Neutrophil (primary cell): ENCODE measurements around the gene DCDC1.

Source experiments
- H3K27ac ChIP-seq: fragments of 200-600 bp; sonication (generic); 2 replicates; pipeline ENCODE4 v1.5.1; 2016; ENCODE audit warnings: mild to moderate bottlenecking, moderate library complexity
- H3K27me3 ChIP-seq: fragments of 200-600 bp; sonication (generic); 2 replicates; pipeline ENCODE4 v1.6.0; 2016; ENCODE audit warnings: mild to moderate bottlenecking
- H3K36me3 ChIP-seq: fragments of 200-600 bp; sonication (generic); 2 replicates; pipeline ENCODE4 v1.5.1; 2017
- H3K4me1 ChIP-seq, 2 experiments: fragments of 200-600 bp in 1 of 2; sonication (generic) in 1 of 2; 1 replicate in 1 of 2; 2 replicates in 1 of 2; pipeline versions ENCODE4 v1.5.1 to v1.6.1; 2013 to 2016; ENCODE audit warnings: low read depth in 1 of 2, low read length in 1 of 2, mild to moderate bottlenecking in 1 of 2, moderate library complexity in 1 of 2; ENCODE audit not compliant: control insufficient read depth in 1 of 2, insufficient read depth in 1 of 2
- H3K4me3 ChIP-seq, 2 experiments: fragments of 200-600 bp in 1 of 2; sonication (generic) in 1 of 2; 1 replicate in 1 of 2; 2 replicates in 1 of 2; pipeline ENCODE4 v1.5.1; 2013 to 2016; ENCODE audit warnings: low read depth in 1 of 2, low read length in 1 of 2, mild to moderate bottlenecking in 1 of 2, moderate library complexity in 1 of 2
- H3K9me3 ChIP-seq: fragments of 200-600 bp; sonication (generic); 2 replicates; pipeline ENCODE4 v1.5.1; 2016
- TF ChIP-seq, protein P1 (sequence below): fragments of 200-600 bp; sonication (generic); IDR thresholded peaks from 2 replicates; pipeline ENCODE4 v1.5.1; 2016; ENCODE audit warnings: antibody characterized with exemption

Gene DCDC1

DNA sequence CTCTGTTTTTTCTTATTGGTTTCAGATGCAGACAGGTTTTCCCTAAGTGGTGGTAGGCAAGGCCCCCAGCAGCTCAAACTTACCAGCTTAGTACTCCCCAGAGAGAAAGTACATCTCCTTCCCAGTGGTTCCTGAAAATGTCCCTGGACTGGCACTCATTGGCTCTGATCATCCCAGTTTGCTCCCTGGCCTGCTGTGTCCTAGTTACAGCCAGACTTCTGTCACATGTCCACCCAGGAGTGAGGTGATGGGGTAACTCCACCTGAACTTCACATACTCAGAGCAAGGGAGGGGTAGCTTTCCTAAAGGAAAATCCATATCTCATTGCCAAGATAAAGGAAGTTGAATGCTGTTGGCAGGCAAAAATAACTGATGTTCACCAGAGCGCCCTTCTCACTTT lies 546.4 kb downstream of the DCDC1 start:
- Histone ChIP-seq H3K4me3 (no peak overlapping the region), H3K36me3 (no peaks in the 10 kb centered on the region), H3K27me3 (no peaks in the 10 kb centered on the region), H3K4me1 (no peaks in the 10 kb centered on the region), H3K27ac (no peak overlapping the region), H3K9me3 (no peaks in the 10 kb centered on the region)
- TF ChIP-seq, protein P1, sequence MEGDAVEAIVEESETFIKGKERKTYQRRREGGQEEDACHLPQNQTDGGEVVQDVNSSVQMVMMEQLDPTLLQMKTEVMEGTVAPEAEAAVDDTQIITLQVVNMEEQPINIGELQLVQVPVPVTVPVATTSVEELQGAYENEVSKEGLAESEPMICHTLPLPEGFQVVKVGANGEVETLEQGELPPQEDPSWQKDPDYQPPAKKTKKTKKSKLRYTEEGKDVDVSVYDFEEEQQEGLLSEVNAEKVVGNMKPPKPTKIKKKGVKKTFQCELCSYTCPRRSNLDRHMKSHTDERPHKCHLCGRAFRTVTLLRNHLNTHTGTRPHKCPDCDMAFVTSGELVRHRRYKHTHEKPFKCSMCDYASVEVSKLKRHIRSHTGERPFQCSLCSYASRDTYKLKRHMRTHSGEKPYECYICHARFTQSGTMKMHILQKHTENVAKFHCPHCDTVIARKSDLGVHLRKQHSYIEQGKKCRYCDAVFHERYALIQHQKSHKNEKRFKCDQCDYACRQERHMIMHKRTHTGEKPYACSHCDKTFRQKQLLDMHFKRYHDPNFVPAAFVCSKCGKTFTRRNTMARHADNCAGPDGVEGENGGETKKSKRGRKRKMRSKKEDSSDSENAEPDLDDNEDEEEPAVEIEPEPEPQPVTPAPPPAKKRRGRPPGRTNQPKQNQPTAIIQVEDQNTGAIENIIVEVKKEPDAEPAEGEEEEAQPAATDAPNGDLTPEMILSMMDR = no peak

GRCh38 chr11:30821438-30821965 lies 548.0 kb downstream of the DCDC1 start:
- H3K9me3 ChIP-seq = no peaks in the 10 kb centered on the region
- no peak overlapping the region for H3K27ac ChIP-seq
- no peaks in the 10 kb centered on the region for H3K27me3 ChIP-seq
- H3K4me3 ChIP-seq = no peak overlapping the region
- TF ChIP-seq, protein P1 = no peak
- H3K4me1 ChIP-seq = no peaks in the 10 kb centered on the region
- no peaks in the 10 kb centered on the region for H3K36me3 ChIP-seq

GRCh38 chr11:30818721-30819120 lies 550.8 kb downstream of the DCDC1 start:
- Histone ChIP-seq H3K4me1 (no peaks in the 10 kb centered on the region), H3K4me3 (no peak overlapping the region), H3K36me3 (no peaks in the 10 kb centered on the region), H3K27me3 (no peaks in the 10 kb centered on the region), H3K27ac (no peak overlapping the region), H3K9me3 (no peaks in the 10 kb centered on the region)
- TF ChIP-seq, protein P1 = no peak

DNA sequence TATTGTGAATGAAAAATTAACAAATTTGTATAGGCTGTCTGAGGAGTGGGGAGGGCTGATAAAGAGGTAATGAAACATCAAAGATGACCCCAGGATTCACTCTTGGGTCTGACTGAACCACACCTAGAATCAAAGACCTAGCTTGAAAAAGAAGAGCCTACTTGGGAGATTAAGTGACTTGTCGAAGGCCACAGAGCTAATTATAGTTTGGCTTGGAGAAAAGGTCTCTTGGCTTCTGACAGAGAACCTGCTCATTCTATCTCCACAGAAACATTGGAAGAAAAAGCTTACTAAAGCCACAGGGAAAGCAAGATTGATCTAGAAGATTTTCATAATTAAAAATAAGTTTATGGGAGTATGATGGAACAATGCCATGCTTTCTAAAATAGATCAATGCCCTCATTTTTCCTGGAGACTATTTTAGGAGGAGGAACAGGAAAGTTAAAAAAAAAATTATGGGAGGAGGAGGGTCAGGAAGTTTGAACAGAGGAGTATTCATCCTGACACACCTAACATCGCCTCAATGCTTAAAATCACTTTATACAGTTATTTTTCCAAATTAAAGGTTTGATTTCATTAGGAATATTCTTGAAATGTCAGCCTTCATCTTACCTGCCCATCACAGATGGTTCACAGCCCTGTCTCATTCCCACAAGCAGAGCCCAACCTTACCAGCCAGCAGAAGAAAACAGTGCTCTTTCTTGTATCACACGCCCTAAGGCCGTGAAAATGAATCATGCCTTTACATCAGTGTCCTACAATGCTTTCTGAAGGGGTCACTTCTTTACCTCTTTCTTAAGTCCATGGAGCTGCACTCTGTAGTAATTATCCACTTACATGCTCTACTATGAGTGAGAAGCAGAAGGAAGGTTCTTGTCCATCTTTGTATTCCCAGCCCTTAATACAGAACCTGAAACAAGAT lies 552.3 kb downstream of the DCDC1 start:
- TF ChIP-seq, protein P1 = no peak
- Histone ChIP-seq H3K36me3 (no peaks in the 10 kb centered on the region), H3K9me3 (no peaks in the 10 kb centered on the region), H3K4me3 (no peak overlapping the region), H3K4me1 (no peaks in the 10 kb centered on the region), H3K27me3 (no peaks in the 10 kb centered on the region), H3K27ac (no peak overlapping the region)

GRCh38 chr11:30815619-30816018 lies 553.9 kb downstream of the DCDC1 start:
- H3K27ac ChIP-seq = no peak overlapping the region
- no peaks in the 10 kb centered on the region for H3K36me3 ChIP-seq
- H3K27me3 ChIP-seq = no peaks in the 10 kb centered on the region
- TF ChIP-seq, protein P1 = no peak
- H3K9me3 ChIP-seq = no peaks in the 10 kb centered on the region
- H3K4me1 ChIP-seq = no peaks in the 10 kb centered on the region
- H3K4me3 ChIP-seq = no peak overlapping the region
